GM19193 (cell line): ENCODE measurements around the gene SLC35F4.

ENCODE experiments used
- POLR2A ChIP-seq: IDR thresholded peaks from 4 replicates; pipeline ENCODE4 v1.6.1; 2011; ENCODE audit not compliant: insufficient read depth, insufficient read length; ENCODE audit errors: extremely low read depth

Gene SLC35F4

GRCh38 chr14:57712698-57713097 is 153.2 kb downstream of the SLC35F4 start:
- TF ChIP-seq POLR2A: no peak

- no peak for TF ChIP-seq POLR2A
Measured at GRCh38 chr14:57712102-57712501, 153.8 kb downstream of the SLC35F4 start.

GRCh38 chr14:57709909-57710308 is 156.0 kb downstream of the SLC35F4 start:
- TF ChIP-seq POLR2A: no peak

- no peak for TF ChIP-seq POLR2A
Measured at GRCh38 chr14:57707219-57707618, 158.7 kb downstream of the SLC35F4 start.

- TF ChIP-seq POLR2A: no peak
Measured at GRCh38 chr14:57704763-57705162, 161.1 kb downstream of the SLC35F4 start.

GRCh38 chr14:57699947-57700346 is 165.9 kb downstream of the SLC35F4 start:
- TF ChIP-seq POLR2A: no peak

- TF ChIP-seq POLR2A: no peak
Measured at GRCh38 chr14:57692671-57693070, 173.2 kb downstream of the SLC35F4 start.

- no peak for TF ChIP-seq POLR2A
Measured at GRCh38 chr14:57687416-57687815, 178.5 kb downstream of the SLC35F4 start.

- no peak for TF ChIP-seq POLR2A
Measured at GRCh38 chr14:57686304-57686703, 179.6 kb downstream of the SLC35F4 start.

GRCh38 chr14:57671021-57671420 is 194.9 kb downstream of the SLC35F4 start:
- TF ChIP-seq POLR2A: no peak

GRCh38 chr14:57660208-57660607 is 205.7 kb downstream of the SLC35F4 start:
- TF ChIP-seq POLR2A: no peak

GRCh38 chr14:57659052-57659451 is 206.8 kb downstream of the SLC35F4 start:
- TF ChIP-seq POLR2A: no peak

- no peak for TF ChIP-seq POLR2A
Measured at GRCh38 chr14:57657487-57657886, 208.4 kb downstream of the SLC35F4 start.

GRCh38 chr14:57656853-57657252 is 209.0 kb downstream of the SLC35F4 start:
- TF ChIP-seq POLR2A: no peak

- TF ChIP-seq POLR2A: no peak
Measured at GRCh38 chr14:57652769-57653168, 213.1 kb downstream of the SLC35F4 start.

GRCh38 chr14:57641776-57642175 is 224.1 kb downstream of the SLC35F4 start:
- no peak for TF ChIP-seq POLR2A

- TF ChIP-seq POLR2A: no peak
Measured at GRCh38 chr14:57640036-57640435, 225.9 kb downstream of the SLC35F4 start.
